ENCODE results near the gene IPPK.
"Not testable (repeated sequence)": the region's sequence is repeated elsewhere in the genome, so short reads cannot be mapped to it uniquely, and the experiment has no call there.

The IPPK gene

DNA sequence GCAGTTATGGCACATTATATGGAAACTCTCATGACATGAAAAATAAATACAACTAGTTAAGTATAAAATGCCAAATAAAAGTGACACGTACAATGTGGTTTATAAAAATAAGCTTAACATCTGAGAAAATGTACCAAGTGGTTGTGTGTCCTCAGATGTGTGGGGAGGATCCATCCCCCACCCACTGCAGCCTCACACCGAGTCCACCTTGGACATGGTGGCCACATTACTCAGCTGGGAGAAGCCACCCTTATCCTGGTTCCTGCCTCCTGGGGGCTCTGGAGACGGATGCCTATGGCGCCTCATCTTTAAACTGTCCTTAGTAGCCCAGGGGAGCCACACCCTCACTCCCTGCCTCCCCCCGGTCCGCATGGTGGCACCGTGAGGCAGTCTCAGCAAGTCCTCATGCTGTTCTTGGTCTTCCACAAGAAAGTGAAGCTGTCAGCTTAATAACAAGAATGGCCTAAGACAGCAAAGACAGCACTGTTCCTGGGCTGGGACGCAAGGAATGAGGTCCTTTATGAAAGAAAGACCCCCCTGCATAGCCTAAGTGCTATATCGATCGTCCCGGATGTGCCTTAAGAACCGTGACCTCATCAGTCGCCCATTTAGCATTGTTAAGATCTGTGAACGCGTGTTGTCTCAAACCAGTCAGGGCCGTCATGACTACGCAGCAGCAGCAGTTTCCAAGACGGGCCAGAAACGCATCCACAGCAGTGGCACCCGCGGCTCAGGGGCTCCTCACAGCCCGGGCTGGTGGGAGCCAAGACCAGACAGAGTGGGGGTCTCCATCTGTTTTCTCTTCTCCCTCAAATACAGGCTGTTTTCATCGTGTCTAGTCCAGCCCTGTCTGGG is 56.4 kb downstream of the IPPK start:
- no peak for DNase-seq

- DNase-seq, result no peak
Observed at GRCh38 chr9:92612816-92613215, 57.1 kb downstream of the IPPK start.

DNA sequence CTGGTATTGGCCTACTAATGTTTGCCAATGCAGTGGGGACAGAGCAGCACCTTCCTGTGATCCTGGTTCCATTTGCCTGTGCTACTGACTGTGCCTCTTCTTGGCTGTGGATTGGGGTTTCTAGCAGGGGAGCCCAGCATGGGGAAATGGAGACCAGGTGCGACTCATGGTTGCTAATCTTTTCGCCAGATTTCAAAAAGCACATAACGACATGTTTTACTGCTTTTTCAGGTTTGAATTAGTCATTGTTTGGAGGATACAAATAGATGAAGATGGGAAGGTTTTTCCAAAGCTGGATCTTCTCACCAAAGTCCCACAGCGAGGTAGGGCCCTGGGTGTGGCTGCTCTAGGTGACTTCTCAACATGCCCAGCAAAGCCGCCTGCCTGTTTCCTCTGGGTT is 57.6 kb downstream of the IPPK start:
- DNase-seq, result no peak

DNA sequence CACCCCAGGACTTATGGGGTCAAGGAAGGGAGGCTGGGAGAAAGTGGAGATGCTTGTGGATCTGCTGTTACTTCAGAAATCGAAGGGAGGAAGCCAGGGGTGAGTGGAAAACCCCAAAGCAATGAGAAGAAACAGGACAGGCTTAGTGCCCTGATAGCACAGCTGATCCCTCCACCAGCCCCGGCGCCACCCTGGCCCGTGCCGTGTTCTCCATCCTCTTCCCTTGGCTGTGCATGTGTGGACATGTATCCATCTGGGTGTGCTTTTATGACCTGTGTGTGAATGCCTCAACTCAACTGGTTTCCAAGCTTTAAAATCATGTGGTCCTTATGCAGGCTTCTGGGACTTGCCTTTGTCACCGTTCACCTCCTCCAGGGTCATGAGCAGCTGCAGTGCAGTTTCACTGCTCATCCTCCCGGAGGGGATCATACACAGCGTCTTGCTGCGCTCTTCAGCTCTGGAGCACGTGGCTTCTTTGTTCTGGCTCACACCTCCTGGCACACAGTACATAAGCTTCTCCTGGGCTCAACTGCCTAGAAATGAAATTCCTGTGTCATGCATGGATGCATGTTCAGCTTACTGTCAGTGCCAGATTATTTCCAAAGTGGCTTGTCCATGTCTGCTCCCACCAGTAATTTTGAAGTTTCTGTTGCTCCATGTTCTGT is 58.2 kb downstream of the IPPK start:
- DNase-seq, result no peak

- no peak for DNase-seq
Observed at GRCh38 chr9:92610470-92611420, 59.2 kb downstream of the IPPK start.

DNA sequence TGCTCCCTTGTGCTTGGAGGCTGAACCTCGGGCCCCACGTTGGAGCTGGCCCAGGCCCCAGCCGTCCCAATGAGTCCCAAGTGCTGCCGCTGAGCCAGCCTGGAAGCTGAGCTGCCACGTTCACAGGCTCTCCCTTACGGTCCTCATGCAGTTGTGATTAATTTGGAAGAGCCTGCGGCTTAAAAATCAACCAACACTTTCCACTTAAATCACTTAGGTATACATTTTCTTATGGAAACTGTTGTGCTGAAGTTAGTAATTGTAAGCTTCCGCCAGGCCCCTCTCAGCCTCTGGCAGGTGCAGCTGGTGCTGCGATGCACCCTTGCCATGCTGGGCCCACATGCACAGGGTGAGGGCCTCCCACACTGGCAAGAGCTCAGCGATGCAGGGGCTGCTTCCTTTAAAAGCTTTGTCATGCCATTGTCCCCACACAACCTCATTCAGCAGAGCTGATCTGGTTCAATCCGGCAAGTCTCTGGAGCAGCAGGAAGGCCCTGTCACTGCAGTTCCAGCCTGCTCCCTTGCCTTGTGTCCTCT is 61.0 kb downstream of the IPPK start:
- DNase-seq, result no peak

- no peak for DNase-seq
Observed at GRCh38 chr9:92608241-92608908, 61.6 kb downstream of the IPPK start.

- DNase-seq, result peak; percentile 25
Observed at GRCh38 chr9:92607773-92608172, 62.2 kb downstream of the IPPK start.

DNA sequence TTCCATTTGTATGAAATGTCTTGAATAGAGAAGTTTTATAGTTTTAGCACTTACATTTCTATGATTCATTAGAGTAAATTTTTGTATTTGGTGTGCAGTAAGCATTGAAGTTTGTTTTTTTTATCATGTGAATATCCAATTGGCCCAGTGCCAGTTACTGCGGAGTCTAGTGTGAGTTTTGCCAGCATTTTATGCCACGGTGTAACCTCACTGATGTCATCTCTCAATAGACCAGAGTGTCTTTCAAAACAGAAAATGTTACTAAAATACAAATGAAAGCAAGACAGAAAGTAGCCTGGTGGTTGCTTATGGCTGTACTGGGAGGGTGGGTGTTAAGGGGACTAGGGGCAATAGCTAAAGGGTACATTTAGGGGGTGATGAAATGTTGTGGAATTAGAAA is 62.8 kb downstream of the IPPK start:
- no peak for DNase-seq

- no peak for DNase-seq
Observed at GRCh38 chr9:92605224-92605623, 64.7 kb downstream of the IPPK start.

- no peak for DNase-seq
Observed at GRCh38 chr9:92603990-92604389, 65.9 kb downstream of the IPPK start.

DNA sequence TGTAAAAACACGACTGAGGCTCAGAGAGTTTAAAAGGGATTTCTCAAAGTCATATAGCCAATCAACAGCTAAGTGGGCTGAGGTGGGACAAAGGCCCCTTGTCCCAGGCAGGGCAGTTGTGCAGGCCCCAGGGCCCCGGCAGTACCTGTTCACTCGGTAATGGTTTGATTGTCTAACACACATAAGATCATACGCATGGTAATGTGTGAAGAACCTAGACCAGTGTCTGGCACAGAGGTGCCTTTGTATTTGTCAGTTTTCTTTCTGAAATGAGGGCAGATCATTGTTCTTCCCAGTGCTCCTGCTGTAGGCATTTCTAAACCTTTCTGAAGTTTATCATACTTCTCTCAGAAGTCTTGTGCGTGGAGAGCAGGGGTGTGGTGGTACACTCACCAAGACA is 66.8 kb downstream of the IPPK start:
- DNase-seq, result no peak

DNA sequence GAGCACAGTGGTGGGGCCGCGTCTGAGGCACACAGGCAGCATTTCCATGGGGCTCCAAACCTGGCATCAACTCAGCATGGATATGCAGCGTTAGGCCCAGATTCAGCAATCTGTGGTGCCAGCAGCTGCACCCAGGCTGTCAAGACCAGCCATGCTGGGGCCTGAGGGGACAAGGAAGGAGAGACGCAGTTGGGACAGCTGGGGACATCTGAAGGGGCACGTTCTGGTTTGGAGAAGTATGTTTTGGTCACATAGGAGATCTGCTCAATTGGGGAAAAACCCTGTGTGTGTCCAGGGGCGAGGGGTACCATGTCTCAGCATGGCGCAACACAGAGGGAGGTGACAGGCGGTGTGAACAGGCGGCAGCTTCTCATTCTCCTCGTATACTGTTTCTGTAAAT is 67.5 kb downstream of the IPPK start:
- no peak for DNase-seq

- no peak for DNase-seq
Observed at GRCh38 chr9:92601451-92601850, 68.5 kb downstream of the IPPK start.

GRCh38 chr9:92600462-92601261 is 69.3 kb downstream of the IPPK start:
- DNase-seq, result no peak

GRCh38 chr9:92599938-92600461 is 69.9 kb downstream of the IPPK start:
- DNase-seq, result no peak

DNA sequence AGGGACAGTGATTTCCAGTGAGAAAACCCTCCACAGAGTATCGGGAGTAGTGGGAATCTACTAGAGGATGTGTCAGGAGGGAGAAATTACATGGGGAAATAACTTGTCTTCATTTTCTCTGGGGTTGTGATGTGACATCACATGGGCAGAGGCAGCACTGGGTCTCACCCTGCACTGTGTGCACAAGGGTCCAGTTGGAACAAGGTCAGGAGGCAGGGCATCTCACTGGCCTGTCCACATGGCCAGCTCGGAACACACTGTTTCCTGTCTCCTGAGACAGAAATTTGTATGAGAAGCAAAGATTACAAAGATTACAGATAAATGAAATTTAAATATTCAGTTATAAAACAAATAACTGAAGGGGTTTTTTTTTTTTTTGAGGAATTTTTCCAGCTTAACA is 71.5 kb downstream of the IPPK start:
- no peak for DNase-seq

GRCh38 chr9:92595930-92596329 is 74.0 kb downstream of the IPPK start:
- DNase-seq, result no peak

DNA sequence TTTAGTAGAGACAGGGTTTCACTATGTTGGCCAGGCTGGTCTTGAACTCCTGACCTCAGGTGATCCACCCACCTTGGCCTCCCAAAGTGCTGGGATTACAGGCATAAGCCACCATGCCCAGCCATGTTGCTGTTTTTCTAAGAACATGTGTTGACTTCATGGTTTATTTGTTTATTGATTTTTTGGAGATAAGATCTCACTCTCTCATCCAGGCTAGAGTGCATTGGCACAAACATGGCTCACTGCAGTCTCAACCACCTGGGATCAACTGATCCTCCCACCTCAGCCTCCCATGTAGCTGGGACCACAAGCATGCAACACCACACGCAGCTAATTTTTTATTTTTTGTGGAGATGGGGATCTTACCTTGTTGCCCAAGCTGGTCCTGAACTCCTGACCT is 74.9 kb downstream of the IPPK start:
- not testable (repeated sequence) for DNase-seq

DNA sequence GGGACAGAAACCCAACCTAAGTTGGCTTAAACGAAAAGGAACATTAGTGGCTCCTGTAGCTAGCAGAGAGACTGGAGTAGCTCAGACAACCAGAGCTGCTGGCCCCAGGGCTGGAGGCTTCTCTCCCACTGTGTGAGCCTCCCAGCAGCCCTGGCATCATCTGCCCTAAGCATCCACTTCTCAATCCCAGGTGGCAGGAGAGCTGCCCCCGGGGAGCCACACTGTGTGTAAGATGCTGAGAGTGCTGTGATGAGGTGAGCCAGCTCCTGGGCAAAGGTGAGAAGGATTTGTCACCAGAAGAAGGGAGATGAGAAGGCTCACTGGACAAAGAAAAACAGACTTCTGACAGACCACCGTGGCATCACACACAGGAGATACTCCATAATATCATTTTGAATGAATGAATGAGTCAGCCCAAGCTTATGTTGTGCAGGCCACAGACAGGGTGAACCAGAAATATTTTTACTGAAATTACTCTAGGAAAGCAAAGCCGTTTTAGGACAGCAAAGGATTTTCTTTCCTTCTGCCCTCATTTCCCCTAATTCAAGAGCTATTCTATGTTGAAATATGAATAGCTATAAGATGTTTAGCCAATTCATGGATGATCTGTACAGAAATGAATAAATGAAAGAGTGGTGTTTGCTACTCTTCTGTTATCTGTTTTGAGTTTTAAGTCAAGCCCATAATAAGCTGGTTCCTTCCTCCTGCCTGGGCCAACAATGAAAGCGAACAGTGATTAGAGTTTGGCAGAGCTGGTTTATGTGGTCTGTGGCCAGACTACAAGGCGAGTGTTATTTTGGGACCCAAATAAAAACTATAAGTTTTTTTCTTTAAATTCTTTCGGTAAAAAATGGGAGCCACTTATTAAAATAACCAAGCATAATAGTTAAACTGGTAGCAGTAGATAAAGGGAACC is 76.7 kb downstream of the IPPK start:
- DNase-seq, result no peak
